Stimulated activated naive CD8-positive, alpha-beta T cell treated with anti-CD3 and anti-CD28 coated beads, Interleukin-15, amount 100 ng/mL, for 72 hours (primary cell): ENCODE data around the gene SLC66A3.
A peak's percentile ranks its signal among the peaks of the same experiment; 100 is the strongest.

Source experiments
- ATAC-seq: fragments of 150-1000 bp; cut with Tn5 transposase; 2 replicates; pipeline ENCODE4 v1.10.0; 2021; ENCODE audit warnings: mild to moderate bottlenecking, moderate library complexity
- DNase-seq, 2 donors: peaks; one replicate each; pipeline ENCODE4 v3.0.0; 2021 to 2022
- H3K27ac Mint-ChIP-seq, 2 donors: one replicate each; pipeline ENCODE4 v1.8.0; 2022; ENCODE audit warnings: mild to moderate bottlenecking in 2 of 2, mixed read lengths in 2 of 2, moderate library complexity in 2 of 2
- H3K27me3 Mint-ChIP-seq: one replicate; pipeline ENCODE4 v1.8.0; 2022; ENCODE audit warnings: mixed read lengths
- H3K4me1 Mint-ChIP-seq: one replicate; pipeline ENCODE4 v1.8.0; 2022; ENCODE audit warnings: mild to moderate bottlenecking, mixed read lengths
- H3K4me3 Mint-ChIP-seq, 2 donors: one replicate each; pipeline ENCODE4 v1.8.0; 2022; ENCODE audit warnings: mild to moderate bottlenecking in 2 of 2, mixed read lengths in 2 of 2, moderate library complexity in 1 of 2
- H3K9me3 Mint-ChIP-seq, 2 donors: one replicate each; pipeline ENCODE4 v1.8.0; 2022; ENCODE audit warnings: mixed read lengths in 2 of 2

SLC66A3 gene

DNA sequence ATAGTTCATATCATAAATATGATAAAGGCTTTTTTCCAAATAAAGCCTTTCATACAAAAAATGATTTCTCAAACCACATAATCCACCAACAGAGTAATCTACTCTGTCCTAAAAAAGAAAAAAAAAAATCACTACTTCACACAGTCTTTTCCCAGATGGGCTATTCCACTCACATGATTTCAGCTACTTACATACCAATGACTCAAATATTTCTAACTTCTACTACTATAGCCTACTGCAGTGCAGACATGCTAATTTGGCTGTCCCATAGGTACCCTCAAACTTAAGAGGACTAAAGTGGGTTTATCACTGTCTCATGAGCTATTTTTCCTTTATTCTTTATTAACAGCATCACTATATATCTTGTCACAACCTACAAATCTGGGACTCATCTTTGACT lies 57.4 kb downstream of the SLC66A3 start:
- Mint-ChIP-seq H3K4me1 (no peaks in the 10 kb centered on the region), H3K27me3 (no peaks in the 10 kb centered on the region), H3K27ac (no peak overlapping the region), H3K4me3 (no peak overlapping the region), H3K9me3 (no peaks in the 10 kb centered on the region)
- ATAC-seq: no peak
- no peak for DNase-seq

- Mint-ChIP-seq H3K4me1 (no peaks in the 10 kb centered on the region), H3K27ac (no peak overlapping the region), H3K4me3 (no peak overlapping the region), H3K27me3 (no peaks in the 10 kb centered on the region), H3K9me3 (no peaks in the 10 kb centered on the region)
- no peak for ATAC-seq
- no peak for DNase-seq
Observed at GRCh38 chr2:11213090-11213638, 57.9 kb downstream of the SLC66A3 start.

DNA sequence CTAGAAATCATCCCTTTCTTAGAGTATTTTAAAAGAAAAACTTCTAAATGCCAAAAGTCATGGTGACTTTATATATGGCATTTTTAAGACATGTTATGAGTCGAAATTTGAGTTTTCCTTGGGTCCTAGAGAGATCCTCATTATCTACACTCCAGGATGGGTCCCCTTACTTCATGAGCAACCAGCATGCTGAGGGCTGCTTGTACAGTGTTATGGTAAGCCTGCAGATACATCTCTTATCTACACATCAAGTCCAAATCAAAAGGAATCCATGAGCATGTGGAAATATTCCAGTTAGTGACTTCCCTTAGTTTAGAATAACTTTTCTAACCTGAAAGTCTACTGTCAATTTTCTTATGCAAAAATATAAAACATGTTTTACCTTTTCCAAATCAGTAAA lies 58.7 kb downstream of the SLC66A3 start:
- Mint-ChIP-seq H3K27me3 (no peaks in the 10 kb centered on the region), H3K4me3 (no peak overlapping the region), H3K4me1 (no peaks in the 10 kb centered on the region), H3K27ac (no peak overlapping the region), H3K9me3 (no peaks in the 10 kb centered on the region)
- DNase-seq (no peak), ATAC-seq (no peak)

DNA sequence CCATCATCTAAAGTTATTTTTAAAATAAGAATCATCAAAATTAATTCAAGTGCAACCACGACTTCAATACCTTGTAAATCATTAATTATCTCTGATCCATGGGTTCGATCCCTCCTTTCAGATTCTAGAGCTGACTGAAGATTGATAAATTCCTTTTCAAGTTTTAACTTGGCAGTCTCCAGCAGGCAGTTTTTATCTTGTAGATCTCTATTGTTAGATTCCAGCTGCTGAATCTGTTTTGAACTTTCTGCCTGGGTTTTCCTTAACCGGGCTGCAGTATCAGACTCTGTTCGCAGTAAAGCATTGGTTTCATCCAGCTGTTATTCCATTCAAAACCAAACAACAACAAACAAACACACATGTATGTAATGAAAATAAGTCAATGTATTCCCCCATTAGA lies 59.5 kb downstream of the SLC66A3 start:
- Mint-ChIP-seq H3K4me1 (no peaks in the 10 kb centered on the region), H3K4me3 (no peak overlapping the region), H3K9me3 (no peaks in the 10 kb centered on the region), H3K27me3 (no peaks in the 10 kb centered on the region), H3K27ac (no peak overlapping the region)
- no peak for DNase-seq
- ATAC-seq: no peak

DNA sequence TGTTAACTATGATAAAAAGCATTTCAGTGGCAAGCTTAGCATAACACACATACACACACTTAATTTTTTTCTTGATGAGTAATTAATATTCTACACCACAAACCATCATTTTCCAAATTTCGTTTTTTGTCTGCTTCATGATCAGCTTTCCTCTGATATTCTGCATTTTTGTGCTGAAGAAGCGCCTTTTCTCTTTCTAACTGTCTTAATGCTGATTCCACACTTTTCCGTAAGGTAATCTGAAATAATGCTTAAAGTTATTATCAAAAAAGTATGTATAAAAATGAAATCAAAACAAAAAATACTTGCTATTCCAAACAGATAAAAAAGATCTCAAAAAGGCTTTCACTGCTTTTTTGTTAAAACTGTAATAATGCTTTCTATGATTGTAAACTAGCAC lies 60.1 kb downstream of the SLC66A3 start:
- ATAC-seq (no peak), DNase-seq (no peak)
- H3K4me1 Mint-ChIP-seq: no peaks in the 10 kb centered on the region

DNA sequence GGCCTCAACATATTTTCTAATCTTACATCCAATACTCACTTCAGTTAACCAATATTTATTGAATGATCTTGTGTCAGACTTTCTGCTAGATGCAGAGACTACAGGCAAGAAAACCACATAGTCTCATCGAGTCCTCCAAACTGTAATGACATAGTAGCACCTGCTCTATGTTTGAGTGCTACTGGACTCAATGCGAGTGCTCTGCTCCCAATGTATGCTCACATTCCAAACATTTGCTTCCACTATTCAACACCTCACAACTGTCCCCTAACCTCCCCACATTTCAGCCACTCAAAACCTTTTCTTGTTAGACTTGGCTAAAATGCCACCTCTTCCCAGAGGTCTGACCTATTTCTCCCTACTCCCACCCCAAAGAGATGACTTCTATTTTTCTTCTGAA lies 65.2 kb downstream of the SLC66A3 start:
- H3K4me3 Mint-ChIP-seq: no peak overlapping the region
- no peaks in the 10 kb centered on the region for H3K4me1 Mint-ChIP-seq
- H3K9me3 Mint-ChIP-seq: no peaks in the 10 kb centered on the region
- peak overlapping the region in 1 of 2 donors; percentile 96 for H3K27ac Mint-ChIP-seq
- ATAC-seq (no peak), DNase-seq (no peak)
- H3K27me3 Mint-ChIP-seq: no peaks in the 10 kb centered on the region

More for the DNA sequence above, 60.1 kb downstream of the SLC66A3 start:
- no peaks in the 10 kb centered on the region for H3K27me3 Mint-ChIP-seq
- no peak overlapping the region for H3K4me3 Mint-ChIP-seq
- H3K9me3 Mint-ChIP-seq: no peaks in the 10 kb centered on the region
- no peak overlapping the region for H3K27ac Mint-ChIP-seq

- ATAC-seq: no peak
- H3K27ac Mint-ChIP-seq: no peak overlapping the region
- no peaks in the 10 kb centered on the region for H3K9me3 Mint-ChIP-seq
- H3K27me3 Mint-ChIP-seq: no peaks in the 10 kb centered on the region
- no peak for DNase-seq
- H3K4me3 Mint-ChIP-seq: no peak overlapping the region
- H3K4me1 Mint-ChIP-seq: no peaks in the 10 kb centered on the region
Observed at GRCh38 chr2:11222845-11223244, 67.6 kb downstream of the SLC66A3 start.

- DNase-seq (no peak), ATAC-seq (no peak)
- no peaks in the 10 kb centered on the region for H3K4me1 Mint-ChIP-seq
- no peak overlapping the region for H3K4me3 Mint-ChIP-seq
- no peak overlapping the region for H3K27ac Mint-ChIP-seq
- H3K9me3 Mint-ChIP-seq: no peaks in the 10 kb centered on the region
- no peaks in the 10 kb centered on the region for H3K27me3 Mint-ChIP-seq
Observed at GRCh38 chr2:11224887-11225286, 69.6 kb downstream of the SLC66A3 start.

GRCh38 chr2:11227595-11227994 lies 72.3 kb downstream of the SLC66A3 start:
- no peak for ATAC-seq
- H3K9me3 Mint-ChIP-seq: no peaks in the 10 kb centered on the region
- no peak overlapping the region for H3K4me3 Mint-ChIP-seq
- DNase-seq: no peak
- H3K4me1 Mint-ChIP-seq: no peaks in the 10 kb centered on the region
- H3K27ac Mint-ChIP-seq: no peak overlapping the region
- H3K27me3 Mint-ChIP-seq: no peaks in the 10 kb centered on the region
